Muscle of leg (tissue), 11 donors: ENCODE results near the gene OCA2. TPM values are rescaled to one million over a fixed set of nuclear protein-coding genes. Genes with fewer than 3 reads are reported as not detected.

Experiments
- DNase-seq: peaks from one replicate; pipeline ENCODE4 v3.0.0; 2013
- H3K27ac ChIP-seq: one replicate; pipeline ENCODE4 v1.5.1; 2013; ENCODE audit warnings: mild to moderate bottlenecking, low read length, control low read depth
- H3K27me3 ChIP-seq: one replicate; pipeline ENCODE4 v1.6.1; 2013; ENCODE audit warnings: low read length; ENCODE audit not compliant: control insufficient read depth, insufficient read depth
- H3K36me3 ChIP-seq: one replicate; pipeline ENCODE4 v1.6.1; 2013; ENCODE audit warnings: low read length; ENCODE audit not compliant: control insufficient read depth, insufficient read depth
- H3K4me1 ChIP-seq: one replicate; pipeline ENCODE4 v1.6.1; 2013; ENCODE audit warnings: low read length; ENCODE audit not compliant: control insufficient read depth, insufficient read depth
- H3K4me3 ChIP-seq: one replicate; pipeline ENCODE4 v1.5.1; 2013; ENCODE audit warnings: low read length, control low read depth
- H3K9me3 ChIP-seq: replicated peaks from 2 replicates; pipeline ENCODE4 v1.6.1; 2013; ENCODE audit warnings: low read depth, low read length; ENCODE audit not compliant: control insufficient read depth
- WGBS: methylation state at CpG from one replicate; pipeline ENCODE4 v1.1.5; 2013; ENCODE audit warnings: missing lambda C conversion rate; ENCODE audit not compliant: insufficient coverage; 5-methylcytosine and 5-hydroxymethylcytosine counted together
- polyA plus RNA-seq, 8 donors: library from polyadenylated mRNA; unstranded; fragments of 120-200 nt; gene quantifications; one replicate each; pipeline versions ENCODE4 v1.2.1 to v1.2.3, GENCODE V29; 2013; ENCODE audit warnings: inconsistent platforms in 1 of 8, low replicate concordance in 1 of 8; ENCODE audit not compliant: insufficient read length in 8 of 8, insufficient read depth in 1 of 8
- total RNA-seq: library from RNA; stranded (reverse); fragments of 120-200 nt; gene quantifications from one replicate; pipeline ENCODE4 v1.2.4, GENCODE V29; 2013

The OCA2 gene
- total and polyA plus RNA-seq, 9 donors = 1.9 to 5.3 (median 3.6) TPM

DNA sequence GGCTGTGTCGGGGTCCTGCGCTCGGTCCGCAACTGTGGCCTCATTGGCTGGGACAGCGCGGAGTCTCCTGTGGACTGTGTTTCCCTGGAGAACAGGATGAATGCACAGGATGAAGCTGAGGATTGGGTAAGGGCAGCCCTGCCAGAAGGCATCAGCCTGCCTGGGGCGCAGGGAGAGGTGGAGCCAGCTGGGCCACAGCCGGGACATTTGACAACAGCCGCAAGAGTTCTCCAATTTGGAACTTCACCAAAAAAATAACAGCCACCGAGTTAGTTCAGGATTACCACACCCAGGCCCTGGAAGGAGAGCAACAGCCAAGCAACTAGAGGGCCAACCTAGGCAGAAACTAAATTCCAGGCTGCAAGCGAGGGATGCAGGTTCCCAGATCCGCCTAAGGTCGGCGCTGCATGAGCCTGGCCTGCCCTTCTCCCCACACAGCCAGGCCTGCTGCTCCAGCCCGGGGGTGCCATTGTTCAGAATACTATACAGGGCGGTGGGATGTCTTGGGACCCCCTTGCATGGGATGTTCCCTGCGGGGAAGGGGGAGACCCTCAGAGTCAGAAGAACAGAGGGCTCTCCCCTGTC, 229.3 kb downstream of the OCA2 start:
- 71% methylated on average over 14 of the region's 17 CpGs for WGBS
- Histone ChIP-seq H3K4me3 (no peak overlapping the region), H3K4me1 (peaks cover 15% of the 10 kb centered on the region), H3K9me3 (no peaks in the 10 kb centered on the region), H3K27me3 (no peaks in the 10 kb centered on the region), H3K27ac (no peak overlapping the region), H3K36me3 (no peaks in the 10 kb centered on the region)
- peak; percentile 66 for DNase-seq

DNA sequence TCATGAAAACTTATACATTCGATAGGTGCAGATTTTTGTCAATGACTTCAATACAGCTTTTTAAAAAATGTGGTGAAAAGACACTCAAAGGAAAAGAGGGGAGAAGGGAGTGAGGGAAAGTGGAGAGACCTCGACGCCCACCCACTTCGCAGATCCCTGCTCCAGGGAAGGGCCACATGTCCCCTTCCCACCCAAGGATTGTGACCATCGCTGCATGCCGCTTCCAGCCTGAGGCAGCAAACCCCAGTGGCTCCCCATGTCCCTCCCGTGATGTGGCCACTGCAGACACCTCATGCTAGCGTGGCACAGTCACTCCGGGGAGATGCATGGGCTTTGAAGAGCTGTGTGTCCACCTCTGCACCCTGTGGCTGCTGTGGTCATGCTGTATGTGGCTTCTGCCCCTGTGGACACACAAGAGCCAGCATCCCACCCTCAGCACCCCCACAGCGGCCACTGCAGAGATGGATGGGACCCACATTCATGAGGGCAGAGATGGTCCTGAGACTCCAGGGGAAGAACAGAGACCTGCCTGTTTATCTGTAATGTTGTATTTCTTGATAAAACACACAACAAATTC, 230.2 kb downstream of the OCA2 start:
- Histone ChIP-seq H3K36me3 (no peaks in the 10 kb centered on the region), H3K9me3 (no peaks in the 10 kb centered on the region), H3K4me1 (peaks cover 15% of the 10 kb centered on the region), H3K4me3 (no peak overlapping the region), H3K27ac (no peak overlapping the region), H3K27me3 (no peaks in the 10 kb centered on the region)
- WGBS = 71% methylated on average over 5 of the region's 10 CpGs
- DNase-seq = no peak

DNA sequence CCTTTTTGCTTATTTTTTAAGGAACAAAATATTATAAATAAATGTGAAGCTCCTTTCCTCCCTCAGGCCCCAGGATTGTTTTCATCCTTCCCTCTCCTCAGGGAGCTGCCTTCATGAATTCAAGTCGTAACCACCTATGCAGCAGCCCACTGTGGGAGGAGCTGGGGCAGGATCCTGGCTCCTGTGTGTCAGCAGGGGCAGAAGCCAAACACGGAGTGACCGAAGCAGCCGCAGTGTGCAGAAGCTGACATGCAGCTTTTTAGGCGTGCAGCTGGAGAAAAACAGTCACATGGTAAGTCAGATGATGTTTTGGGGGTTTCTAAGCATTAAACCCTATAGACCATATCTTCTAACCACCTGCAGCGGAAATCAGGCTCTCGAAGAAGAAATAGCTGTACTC, 231.3 kb downstream of the OCA2 start:
- H3K27me3 ChIP-seq = no peaks in the 10 kb centered on the region
- peak; percentile 40 for DNase-seq
- no peak overlapping the region for H3K27ac ChIP-seq
- H3K4me3 ChIP-seq = no peak overlapping the region
- 24% methylated on average over 3 of the region's 7 CpGs for WGBS
- H3K36me3 ChIP-seq = no peaks in the 10 kb centered on the region
- H3K9me3 ChIP-seq = no peaks in the 10 kb centered on the region
- peaks cover 15% of the 10 kb centered on the region for H3K4me1 ChIP-seq

DNA sequence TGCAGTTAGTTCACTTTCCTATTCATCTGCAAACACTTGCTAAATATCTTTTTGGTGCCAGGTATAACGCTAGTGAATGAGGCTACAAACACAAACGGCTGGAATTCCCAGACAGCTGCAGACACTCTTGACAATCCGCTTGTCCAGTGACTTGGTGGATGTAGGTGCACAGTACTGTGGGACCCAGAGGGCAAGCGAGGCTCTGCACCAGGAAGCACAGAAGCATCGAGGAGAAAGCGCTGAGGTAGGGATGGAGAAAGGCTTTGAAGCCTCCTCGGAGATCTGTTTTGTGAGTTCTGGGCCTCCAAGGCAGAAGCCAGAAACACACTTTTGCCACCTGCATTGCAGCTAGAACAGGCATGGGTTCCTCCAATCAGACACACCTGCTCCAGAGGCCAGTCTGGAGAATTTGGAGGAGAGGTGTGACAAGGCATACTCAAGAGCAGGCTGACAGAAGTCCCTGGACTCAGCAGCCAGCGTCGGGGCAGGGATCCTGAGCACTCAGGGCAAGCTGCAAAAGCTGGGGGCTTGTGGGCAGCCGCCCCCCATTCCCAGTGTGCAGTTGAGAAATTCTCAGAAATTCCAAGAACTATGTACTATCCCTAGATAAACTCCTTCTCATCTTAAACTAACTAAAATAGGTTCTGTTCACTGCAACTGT, 232.5 kb downstream of the OCA2 start:
- Histone ChIP-seq H3K27me3 (no peaks in the 10 kb centered on the region), H3K9me3 (no peaks in the 10 kb centered on the region), H3K27ac (no peak overlapping the region), H3K36me3 (no peaks in the 10 kb centered on the region), H3K4me1 (peaks cover 15% of the 10 kb centered on the region), H3K4me3 (no peak overlapping the region)
- DNase-seq = no peak
- WGBS = 68% methylated on average over 9 of the region's 10 CpGs

DNA sequence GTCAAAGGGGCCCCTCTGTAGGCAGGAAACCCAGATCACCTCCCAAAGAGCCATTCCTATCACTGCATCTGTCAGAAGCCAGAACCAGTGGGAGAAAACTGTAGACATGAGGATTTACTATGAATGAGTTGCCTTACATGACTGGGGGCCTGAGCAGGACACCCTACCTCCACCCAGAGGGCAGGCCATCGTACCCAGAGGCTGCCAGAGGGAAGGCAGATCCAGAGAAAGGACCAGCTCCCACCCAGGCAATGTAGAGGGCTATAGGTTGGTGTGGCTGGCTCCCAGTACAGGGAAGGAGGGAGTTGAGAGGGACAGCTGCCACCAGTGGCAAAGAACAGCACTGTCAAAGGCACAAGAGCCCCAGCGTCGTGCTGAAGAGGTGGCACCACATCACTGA, 233.2 kb downstream of the OCA2 start:
- Histone ChIP-seq H3K9me3 (no peaks in the 10 kb centered on the region), H3K36me3 (no peaks in the 10 kb centered on the region), H3K4me3 (no peak overlapping the region), H3K4me1 (peaks cover 14% of the 10 kb centered on the region), H3K27ac (no peak overlapping the region), H3K27me3 (no peaks in the 10 kb centered on the region)
- DNase-seq = no peak
- 70% methylated on average over 2 of the region's 3 CpGs for WGBS

DNA sequence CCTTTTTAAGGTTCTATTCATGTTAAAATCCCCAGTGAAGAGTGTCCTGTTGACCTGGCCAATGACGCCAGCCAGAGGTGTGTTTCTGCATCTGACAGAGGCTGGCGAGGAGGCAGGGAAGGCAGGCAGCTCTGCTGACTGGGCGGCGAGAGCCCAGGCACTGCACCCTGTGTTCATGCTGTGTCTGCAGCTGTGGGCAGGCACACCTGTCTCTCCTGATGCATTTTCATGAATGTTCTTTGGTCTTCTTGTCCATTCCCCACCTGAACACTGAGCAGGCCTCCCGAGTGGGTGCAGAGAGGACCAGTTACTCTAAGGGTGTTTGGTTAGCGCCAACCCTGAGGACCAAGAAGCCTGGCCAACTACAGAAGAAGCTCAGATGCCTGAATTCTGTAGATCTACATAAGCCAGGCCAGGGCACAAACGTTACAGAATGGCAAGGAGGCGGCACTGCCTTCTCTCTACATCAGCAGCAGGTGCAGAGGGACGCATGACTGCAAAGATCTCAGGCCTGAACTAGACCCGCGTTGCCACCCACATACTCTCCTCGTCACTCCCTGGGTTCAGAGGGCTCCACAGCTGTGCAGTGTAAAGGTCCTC, 233.7 kb downstream of the OCA2 start:
- peaks cover 10% of the 10 kb centered on the region for H3K4me1 ChIP-seq
- no peaks in the 10 kb centered on the region for H3K36me3 ChIP-seq
- H3K27ac ChIP-seq = no peak overlapping the region
- no peaks in the 10 kb centered on the region for H3K27me3 ChIP-seq
- no peak for DNase-seq
- H3K4me3 ChIP-seq = no peak overlapping the region
- no peaks in the 10 kb centered on the region for H3K9me3 ChIP-seq
- WGBS = 91% methylated on average over 6 of the region's 12 CpGs

DNA sequence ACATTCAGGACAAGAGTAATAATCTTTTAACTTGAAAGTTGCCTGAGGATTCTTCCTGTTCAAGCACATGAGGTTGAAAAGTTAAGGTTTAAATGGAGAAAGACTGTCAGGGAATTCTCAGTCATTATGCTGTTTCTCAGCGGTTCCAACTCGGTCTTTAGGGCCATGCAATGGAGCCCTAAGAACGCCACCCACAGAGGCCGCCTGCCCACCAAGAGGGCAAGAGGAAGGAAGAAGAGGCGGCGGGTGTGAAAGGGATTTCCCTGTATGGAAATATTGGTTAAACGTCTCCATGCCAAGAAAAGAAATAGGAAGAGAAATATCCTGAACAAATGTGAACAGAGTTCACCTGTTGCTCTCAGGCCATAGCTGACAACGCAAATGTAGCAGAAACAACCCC, 234.4 kb downstream of the OCA2 start:
- Histone ChIP-seq H3K9me3 (no peaks in the 10 kb centered on the region), H3K4me3 (no peak overlapping the region), H3K4me1 (peaks cover 3% of the 10 kb centered on the region), H3K27me3 (no peaks in the 10 kb centered on the region), H3K27ac (no peak overlapping the region), H3K36me3 (no peaks in the 10 kb centered on the region)
- 89% methylated on average over 8 of the region's 8 CpGs for WGBS
- DNase-seq = no peak

DNA sequence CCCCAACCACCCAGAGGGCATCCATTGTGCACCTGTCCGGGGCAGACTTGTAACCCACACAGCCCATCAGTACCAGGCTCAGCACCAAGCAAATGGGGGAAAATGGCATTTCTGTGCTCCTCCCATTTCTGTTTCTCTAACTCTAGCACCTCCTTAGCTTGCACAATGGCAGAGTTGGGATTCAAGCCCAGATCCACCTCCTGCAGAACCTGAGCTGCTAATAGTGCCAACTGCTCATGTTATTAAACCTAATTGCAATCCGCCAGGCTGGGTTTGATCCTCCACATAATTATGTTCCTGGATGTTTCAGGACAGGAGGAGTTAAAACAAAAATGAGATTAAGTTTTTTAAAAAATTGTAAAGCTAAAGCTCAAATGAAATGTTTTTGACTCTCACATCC, 235.0 kb downstream of the OCA2 start:
- 86% methylated on average over 1 of the region's 2 CpGs for WGBS
- Histone ChIP-seq H3K9me3 (no peaks in the 10 kb centered on the region), H3K36me3 (no peaks in the 10 kb centered on the region), H3K27me3 (no peaks in the 10 kb centered on the region), H3K4me1 (no peaks in the 10 kb centered on the region), H3K27ac (no peak overlapping the region), H3K4me3 (no peak overlapping the region)
- DNase-seq = no peak

DNA sequence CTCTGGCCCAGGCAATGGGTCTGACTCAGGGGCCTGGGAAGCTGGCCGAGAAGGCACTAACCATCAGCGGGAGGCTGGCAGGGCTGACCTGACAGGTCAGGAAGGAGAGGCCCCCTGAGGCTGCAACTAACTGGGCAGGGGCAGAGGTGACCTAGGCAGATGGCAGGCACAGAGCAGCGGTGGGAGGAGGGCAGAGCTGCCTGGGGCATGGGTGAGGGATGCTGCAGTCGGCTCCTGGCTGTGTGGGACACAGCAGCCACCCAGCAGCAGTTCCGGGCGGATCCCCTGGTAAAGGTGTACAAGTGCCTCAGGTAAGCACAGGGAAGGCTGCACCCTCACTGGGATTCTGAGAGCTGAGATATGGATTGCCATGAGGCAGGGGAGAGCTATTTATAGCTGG, 236.1 kb downstream of the OCA2 start:
- H3K4me3 ChIP-seq = no peak overlapping the region
- no peak overlapping the region for H3K27ac ChIP-seq
- no peaks in the 10 kb centered on the region for H3K4me1 ChIP-seq
- DNase-seq = no peak
- H3K36me3 ChIP-seq = no peaks in the 10 kb centered on the region
- 87% methylated on average over 6 of the region's 6 CpGs for WGBS
- no peaks in the 10 kb centered on the region for H3K9me3 ChIP-seq
- no peaks in the 10 kb centered on the region for H3K27me3 ChIP-seq

DNA sequence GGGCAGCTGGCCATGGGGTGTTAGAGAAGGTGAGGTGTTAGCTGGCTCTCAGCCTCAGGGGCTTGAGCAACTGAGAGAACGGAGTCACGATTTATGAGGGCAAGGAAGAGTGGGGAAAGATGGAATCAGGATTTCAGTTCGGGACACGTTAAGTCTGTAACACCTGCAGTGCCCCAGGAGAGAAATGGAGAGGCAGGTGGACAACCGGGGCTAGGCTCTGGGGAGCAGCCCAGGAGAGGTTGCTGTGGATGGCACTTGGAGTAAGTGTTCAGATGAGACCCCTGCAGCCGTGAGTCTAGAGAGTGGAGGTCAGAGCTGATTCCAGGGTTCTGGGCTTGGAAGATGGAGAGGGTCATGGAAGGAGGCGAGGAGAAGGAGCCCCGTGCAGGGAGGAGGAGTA, 237.9 kb downstream of the OCA2 start:
- Histone ChIP-seq H3K4me1 (no peaks in the 10 kb centered on the region), H3K4me3 (no peak overlapping the region), H3K27me3 (no peaks in the 10 kb centered on the region), H3K9me3 (no peaks in the 10 kb centered on the region), H3K36me3 (no peaks in the 10 kb centered on the region), H3K27ac (no peak overlapping the region)
- no peak for DNase-seq
- WGBS = 72% methylated on average over 8 of the region's 8 CpGs
